Measurements from ENCODE around the gene THAP7. TPM values are rescaled to one million over a fixed set of nuclear protein-coding genes. Genes with fewer than 3 reads are reported as not detected.

Gene THAP7
- total and polyA plus RNA-seq, 2 of the 13 experiments (the other 11 are each of a cell fraction or from before 2014, with no cell fraction given): 13.0 to 25.5 TPM

- in situ Hi-C loops (cut with HindIII; ENCODE audit: extremely low pct_ligation_motif_present, low pct_unique_long_range_greater_than_20kb) (no loop called here), intact Hi-C loops (cut with micrococcal nuclease; ENCODE audit: unreplicated experiment) (no loop called here)
- Histone ChIP-seq H3K4me3 (replicated peaks in 1 of 3; ENCODE audit: insufficient read depth in 1 of 3, low read depth in 2 of 3, low read length in 3 of 3) (no peak overlapping the region), H3K9me3 (ENCODE audit: low read length) (no peaks in the 10 kb centered on the region), H3K4me1 (ENCODE audit: insufficient read depth, low read length) (no peaks in the 10 kb centered on the region), H4K20me1 (ENCODE audit: insufficient read depth, low read length) (no peaks in the 10 kb centered on the region), H3K79me2 (ENCODE audit: insufficient read depth, low read length) (no peaks in the 10 kb centered on the region), H3K27ac (ENCODE audit: extremely low read length, insufficient read depth, low read length) (no peak overlapping the region), H3K9ac (ENCODE audit: insufficient read depth, low read depth, low read length) (no peak overlapping the region), H3K36me3 (replicated peaks in 1 of 2; ENCODE audit: control insufficient read depth in 1 of 2, insufficient read depth in 2 of 2, low read length in 2 of 2) (no peaks in the 10 kb centered on the region), H3K4me2 (ENCODE audit: low read depth, low read length) (no peak overlapping the region), H3K27me3 (ENCODE audit: control insufficient read depth in 1 of 2, insufficient read depth in 2 of 2, low read length in 2 of 2) (peaks cover 17 to 64% of the 10 kb centered on the region in 2 experiments; a peak in 4 of 5 replicates), H2AFZ (ENCODE audit: low read length) (no peak overlapping the region)
- ATAC-seq (no peak), FAIRE-seq (no peak), DNase-seq (ENCODE audit: low spot score) (no peak)
- TF ChIP-seq ETV5 (CRISPR knock-in tag; IDR thresholded peaks at IDR 0.05; ENCODE audit: borderline replicate concordance) (no peak), STAG1 (CRISPR knock-in tag; IDR thresholded peaks at IDR 0.05) (no peak), MED8 (CRISPR knock-in tag; IDR thresholded peaks at IDR 0.05; ENCODE audit: insufficient replicate concordance) (no peak), MXD3 (CRISPR knock-in tag; IDR thresholded peaks at IDR 0.05) (no peak), FOXP1 (IDR thresholded peaks at IDR 0.05) (no peak), FOXP1 (CRISPR knock-in tag; IDR thresholded peaks at IDR 0.05) (no peak), EHMT2 (IDR thresholded peaks at IDR 0.05; ENCODE audit: borderline replicate concordance, low read depth, low read length) (no peak), ZNF280B (CRISPR knock-in tag; IDR thresholded peaks at IDR 0.05; ENCODE audit: borderline replicate concordance) (no peak), MBD4 (IDR thresholded peaks at IDR 0.05; ENCODE audit: borderline replicate concordance, low read length) (no peak), ZNF18 (CRISPR knock-in tag; IDR thresholded peaks at IDR 0.05; ENCODE audit: insufficient replicate concordance) (no peak), THRA (CRISPR knock-in tag; IDR thresholded peaks at IDR 0.05; ENCODE audit: borderline replicate concordance) (no peak)
- CTCF ChIA-PET (ENCODE audit: low intra/inter-chr PET ratio, low total read pairs): no interaction called here
- POLR2A ChIA-PET: no interaction called here
- 10% methylated on average over 5 of the region's 12 CpGs for WGBS (ENCODE audit: low lambda C conversion rate)
- BruUV-seq (replicated peaks): no TSS peak
These were observed 27.6 kb upstream of the THAP7 start for GRCh38 chr22:21029486-21030025.
